Activated CD8-positive, alpha-beta memory T cell treated with anti-CD3 and anti-CD28 coated beads, Interleukin-2, amount 50 U/mL, for 24 hours (primary cell): ENCODE results near the gene ASTN2.
"Not testable (repeated sequence)": the region's sequence is repeated elsewhere in the genome, so short reads cannot be mapped to it uniquely, and the experiment has no call there.

Source experiments
- DNase-seq: peaks from one replicate; pipeline ENCODE4 v3.0.0-alpha.2; 2020; ENCODE audit errors: extremely low read depth

The ASTN2 gene

GRCh38 chr9:116703634-116704033 lies 711.2 kb downstream of the ASTN2 start:
- no peak for DNase-seq

GRCh38 chr9:116701940-116702642 lies 712.8 kb downstream of the ASTN2 start:
- DNase-seq: no peak

- no peak for DNase-seq
Measured at GRCh38 chr9:116700882-116701865, 713.7 kb downstream of the ASTN2 start.

GRCh38 chr9:116700279-116700678 lies 714.6 kb downstream of the ASTN2 start:
- DNase-seq: no peak

GRCh38 chr9:116697887-116698286 lies 717.0 kb downstream of the ASTN2 start:
- DNase-seq: no peak

GRCh38 chr9:116697362-116697761 lies 717.5 kb downstream of the ASTN2 start:
- no peak for DNase-seq

- no peak for DNase-seq
Measured at GRCh38 chr9:116695438-116695837, 719.4 kb downstream of the ASTN2 start.

GRCh38 chr9:116694785-116695291 lies 720.0 kb downstream of the ASTN2 start:
- no peak for DNase-seq

- no peak for DNase-seq
Measured at GRCh38 chr9:116693233-116693731, 721.6 kb downstream of the ASTN2 start.

GRCh38 chr9:116692616-116693015 lies 722.2 kb downstream of the ASTN2 start:
- DNase-seq: no peak

GRCh38 chr9:116691607-116692006 lies 723.2 kb downstream of the ASTN2 start:
- DNase-seq: no peak

GRCh38 chr9:116690805-116691204 lies 724.1 kb downstream of the ASTN2 start:
- not testable (repeated sequence) for DNase-seq

GRCh38 chr9:116689486-116690032 lies 725.3 kb downstream of the ASTN2 start:
- no peak for DNase-seq

- no peak for DNase-seq
Measured at GRCh38 chr9:116688806-116689485, 725.9 kb downstream of the ASTN2 start.

- no peak for DNase-seq
Measured at GRCh38 chr9:116687754-116688135, 727.1 kb downstream of the ASTN2 start.

GRCh38 chr9:116687074-116687753 lies 727.6 kb downstream of the ASTN2 start, which contains the start of gene TRIM32:
Gene TRIM32, plus strand, starts transcription at chr9:116687305. Its CDS starts 10,438 bp downstream, at chr9:116697743.
- DNase-seq: peak; percentile 83

GRCh38 chr9:116686693-116687073 lies 728.2 kb downstream of the ASTN2 start:
- DNase-seq: no peak

- no peak for DNase-seq
Measured at GRCh38 chr9:116686135-116686534, 728.7 kb downstream of the ASTN2 start.

GRCh38 chr9:116685166-116685565 lies 729.7 kb downstream of the ASTN2 start:
- DNase-seq: no peak

GRCh38 chr9:116683535-116683934 lies 731.3 kb downstream of the ASTN2 start:
- DNase-seq: no peak
